H1 (cell line): Measurements from ENCODE around the gene ABI3BP. TPM values are rescaled to one million over a fixed set of nuclear protein-coding genes. Genes with fewer than 3 reads are reported as not detected.
A peak's percentile ranks its signal among the peaks of the same experiment; 100 is the strongest.

Experiments
- CTCF ChIA-PET: fragments of 300-600 bp; sonication (Branson Sonifier 250); formaldehyde crosslinking; loops from one replicate; lab custom pipeline; 2021; ENCODE audit not compliant: partially characterized antibody; lab: Charles Lee
- POLR2A ChIA-PET: fragments of 300-600 bp; sonication (Branson Sonifier 250); formaldehyde crosslinking; loops from one replicate; lab custom pipeline; 2021; ENCODE audit warnings: inconsistent platforms; ENCODE audit not compliant: partially characterized antibody; lab: Charles Lee
- DNase-seq, 2 experiments: peaks; one replicate each; pipeline versions ENCODE4 v3.0.0 to v3.0.0-alpha.2; 2010 to 2022; ENCODE audit warnings: low spot score in 2 of 2, low read depth in 1 of 2, mixed read lengths in 1 of 2
- FAIRE-seq: peaks from 2 replicates; lab custom pipeline; 2011; peaks lifted over from hg19 to GRCh38; lab: Jason Lieb, UNC
- H2AFZ ChIP-seq: 2 replicates; pipeline ENCODE4 v1.8.1; 2012; ENCODE audit warnings: low read length, inconsistent platforms
- H2AK5ac ChIP-seq: 2 replicates; pipeline ENCODE4 v1.6.1; 2013; ENCODE audit warnings: low read depth, low read length
- H2BK120ac ChIP-seq: replicated peaks from 2 replicates; pipeline ENCODE3; 2013; ENCODE audit warnings: low read depth, low read length, inconsistent platforms
- H2BK12ac ChIP-seq: 2 replicates; pipeline ENCODE4 v1.6.1; 2013; ENCODE audit warnings: low read depth, low read length
- H2BK15ac ChIP-seq: 2 replicates; pipeline ENCODE4 v1.6.1; 2013; ENCODE audit warnings: low read length
- H2BK20ac ChIP-seq: 2 replicates; pipeline ENCODE4 v1.6.1; 2013; ENCODE audit warnings: low read length
- H2BK5ac ChIP-seq: 2 replicates; pipeline ENCODE4 v1.6.1; 2013; ENCODE audit warnings: low read depth, low read length
- H3K14ac ChIP-seq: 2 replicates; pipeline ENCODE4 v1.6.1; 2013; ENCODE audit warnings: inconsistent platforms; ENCODE audit not compliant: insufficient read length
- H3K18ac ChIP-seq: 2 replicates; pipeline ENCODE4 v1.6.1; 2013; ENCODE audit warnings: low read length; ENCODE audit errors: extremely low read depth
- H3K23ac ChIP-seq: 2 replicates; pipeline ENCODE4 v1.6.1; 2013; ENCODE audit warnings: inconsistent platforms; ENCODE audit not compliant: insufficient read length
- H3K23me2 ChIP-seq: 2 replicates; pipeline ENCODE4 v1.6.1; 2013; ENCODE audit warnings: low read depth, low read length
- H3K27ac ChIP-seq: 2 replicates; pipeline ENCODE4 v1.6.1; 2011; ENCODE audit warnings: low read depth, low read length, inconsistent platforms
- H3K27me3 ChIP-seq, 4 experiments: replicated peaks in 1 of 4; 1 replicate in 1 of 4; 2 replicates in 3 of 4; pipeline versions ENCODE4 v1.6.1 to v1.8.1; 2011 to 2013; ENCODE audit warnings: low read length in 3 of 4, mild to moderate bottlenecking in 3 of 4, inconsistent platforms in 2 of 4, mixed read lengths in 2 of 4, moderate library complexity in 1 of 4; ENCODE audit not compliant: control insufficient read depth in 3 of 4, insufficient read depth in 3 of 4; ENCODE audit errors: extremely low read depth in 1 of 4
- H3K36me3 ChIP-seq, 4 experiments: 2 replicates each; pipeline versions ENCODE4 v1.6.1 to v1.8.1; 2011 to 2013; ENCODE audit warnings: mild to moderate bottlenecking in 4 of 4, low read length in 3 of 4, moderate library complexity in 2 of 4, control low read depth in 1 of 4, inconsistent platforms in 1 of 4; ENCODE audit not compliant: insufficient read depth in 4 of 4, control insufficient read depth in 2 of 4
- H3K4ac ChIP-seq: replicated peaks from 2 replicates; pipeline ENCODE3; 2013; ENCODE audit warnings: low read length, low read depth, mixed read lengths, inconsistent platforms; ENCODE audit not compliant: insufficient read length
- H3K4me1 ChIP-seq, 4 experiments: replicated peaks in 1 of 4; 1 replicate in 1 of 4; 2 replicates in 3 of 4; pipeline versions ENCODE4 v1.6.1 to v1.8.1; 2011 to 2013; ENCODE audit warnings: low read length in 3 of 4, inconsistent platforms in 2 of 4, mixed read lengths in 1 of 4; ENCODE audit not compliant: insufficient read depth in 4 of 4, control insufficient read depth in 3 of 4
- H3K4me2 ChIP-seq, 2 experiments: 2 replicates each; pipeline versions ENCODE4 v1.6.1 to v1.8.1; 2011 to 2013; ENCODE audit warnings: low read depth in 2 of 2, low read length in 2 of 2, control low read depth in 1 of 2, inconsistent platforms in 1 of 2, mild to moderate bottlenecking in 1 of 2; ENCODE audit not compliant: insufficient read depth in 1 of 2
- H3K4me3 ChIP-seq, 4 experiments: fragments of 200-600, 300-600 bp in 1 of 4; sonication (generic), shearing (Covaris generic), sonication (Bioruptor Twin) in 1 of 4; 2 replicates each; pipeline versions ENCODE4 v1.5.1 to v1.8.1; 2011 to 2016; ENCODE audit warnings: low read length in 4 of 4, low read depth in 3 of 4, control low read depth in 2 of 4, inconsistent platforms in 2 of 4, mild to moderate bottlenecking in 2 of 4, mixed read lengths in 1 of 4, moderate library complexity in 1 of 4; ENCODE audit not compliant: insufficient read depth in 2 of 4; ENCODE audit errors: extremely low read depth in 1 of 4
- H3K56ac ChIP-seq: replicated peaks from 2 replicates; pipeline ENCODE3; 2013; ENCODE audit warnings: low read depth, mild to moderate bottlenecking, mixed read lengths, low read length, inconsistent platforms; ENCODE audit not compliant: insufficient read length
- H3K79me1 ChIP-seq: 2 replicates; pipeline ENCODE4 v1.6.1; 2013; ENCODE audit warnings: low read depth, low read length, control low read depth
- H3K79me2 ChIP-seq, 2 experiments: 2 replicates each; pipeline versions ENCODE4 v1.6.1 to v1.8.1; 2012 to 2013; ENCODE audit warnings: low read length in 2 of 2, mild to moderate bottlenecking in 2 of 2, inconsistent platforms in 1 of 2; ENCODE audit not compliant: insufficient read depth in 2 of 2, control insufficient read depth in 1 of 2
- H3K9ac ChIP-seq, 4 experiments: replicated peaks in 1 of 4; 1 replicate in 1 of 4; 2 replicates in 3 of 4; pipeline versions ENCODE4 v1.6.1 to v1.8.1; 2011 to 2013; ENCODE audit warnings: low read depth in 3 of 4, low read length in 3 of 4, control low read depth in 2 of 4, mild to moderate bottlenecking in 2 of 4, moderate library complexity in 2 of 4, inconsistent platforms in 1 of 4; ENCODE audit errors: extremely low read depth in 1 of 4
- H3K9me3 ChIP-seq, 2 experiments: 2 replicates each; pipeline versions ENCODE4 v1.6.1 to v1.8.1; 2012 to 2013; ENCODE audit warnings: mild to moderate bottlenecking in 2 of 2, moderate library complexity in 2 of 2, control low read depth in 1 of 2, inconsistent platforms in 1 of 2, low read depth in 1 of 2, low read length in 1 of 2, mixed read lengths in 1 of 2; ENCODE audit not compliant: insufficient read depth in 2 of 2
- H4K20me1 ChIP-seq, 2 experiments: replicated peaks in 1 of 2; 2 replicates each; pipeline versions ENCODE3 to v1.8.1; 2011 to 2013; ENCODE audit warnings: inconsistent platforms in 2 of 2, low read length in 2 of 2, mild to moderate bottlenecking in 1 of 2; ENCODE audit not compliant: insufficient read depth in 2 of 2, control insufficient read depth in 1 of 2
- H4K5ac ChIP-seq: 2 replicates; pipeline ENCODE4 v1.6.1; 2013; ENCODE audit warnings: low read length, low read depth, mixed read lengths, inconsistent platforms; ENCODE audit not compliant: insufficient read length
- H4K8ac ChIP-seq: 2 replicates; pipeline ENCODE4 v1.8.0; 2013; ENCODE audit warnings: mild to moderate bottlenecking, moderate library complexity, low read length, inconsistent platforms; ENCODE audit not compliant: insufficient read depth; ENCODE audit errors: extremely low read depth
- H4K91ac ChIP-seq: replicated peaks from 2 replicates; pipeline ENCODE3; 2013; ENCODE audit warnings: low read length, mixed read lengths, inconsistent platforms; ENCODE audit not compliant: insufficient read length
- MAFK ChIP-seq: IDR thresholded peaks from 2 replicates; pipeline ENCODE4 v1.6.1; 2012; ENCODE audit warnings: low read depth, mild to moderate bottlenecking, improper control_type of control experiment, low read length
- WGBS, 2 experiments: shearing (Covaris generic) in 1 of 2; methylation state at CpG; one replicate each; pipeline versions ENCODE4 v1.1.6 to v1.1.7; 2013 to 2015; ENCODE audit warnings: low lambda C conversion rate in 2 of 2, mixed read lengths in 2 of 2, inconsistent platforms in 1 of 2, low coverage in 1 of 2, missing lambda C conversion rate in 1 of 2; ENCODE audit not compliant: insufficient replicate concordance in 2 of 2, insufficient coverage in 1 of 2, insufficient read length in 1 of 2; ENCODE audit errors: extremely low coverage in 1 of 2, missing lambda C conversion rate in 1 of 2; 5-methylcytosine and 5-hydroxymethylcytosine counted together
- polyA plus RNA-seq, 7 experiments: library from polyadenylated mRNA; depleted of rRNA in 3 of 7; stranded (reverse) in 5 of 7; unstranded in 2 of 7; fragments of >200 nt in 5 of 7; fragments of 200-250 nt in 2 of 7; gene quantifications; 1 replicate in 5 of 7; 2 replicates in 1 of 7; 4 replicates in 1 of 7; pipeline versions ENCODE4 v1.2.1 to v1.2.3, GENCODE V29; 2011 to 2013; ENCODE audit warnings: missing spikeins in 2 of 7, mixed read lengths in 2 of 7
- total RNA-seq: library from RNA; stranded (reverse); fragmentation: NEBNext Ultra II Directional; extraction: Animal tissue kit (Norgen Biotek cat#: 25700); gene quantifications from 2 replicates; pipeline ENCODE4 v1.2.1, GENCODE V29; 2021
- TF ChIP-seq, protein P1 (sequence below): IDR thresholded peaks from 2 replicates; pipeline ENCODE4 v1.6.1; 2012; ENCODE audit warnings: inconsistent platforms

ABI3BP gene
- total and polyA plus RNA-seq, 2 of the 8 experiments (the other 6 are each of a cell fraction or from before 2014, with no cell fraction given) = 0.08 to 0.32 TPM

DNA sequence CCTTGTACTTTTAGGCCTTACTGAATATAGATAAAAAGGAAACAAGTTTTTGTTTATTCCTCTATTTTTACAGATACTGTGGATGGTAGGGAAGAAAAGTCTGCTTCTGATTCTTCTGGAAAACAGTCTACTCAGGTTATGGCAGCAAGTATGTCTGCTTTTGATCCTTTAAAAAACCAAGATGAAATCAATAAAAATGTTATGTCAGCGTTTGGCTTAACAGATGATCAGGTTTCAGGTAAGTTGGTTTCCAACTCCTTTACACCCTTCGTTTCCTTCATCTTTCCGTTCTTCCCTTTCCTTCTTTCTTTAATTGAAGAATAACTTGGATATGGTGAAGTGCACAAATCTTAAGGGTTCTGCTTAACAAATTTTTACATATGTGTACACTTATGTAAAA lies 260.8 kb downstream of the ABI3BP start:
- H3K79me2 ChIP-seq = peaks cover 0 to 31% of the 10 kb centered on the region in 2 experiments; a peak in 2 of 4 replicates
- no peak overlapping the region for H3K4ac ChIP-seq
- H3K14ac ChIP-seq = no peak overlapping the region
- H4K91ac ChIP-seq = no peak overlapping the region
- DNase-seq = no peak
- H2AK5ac ChIP-seq = no peak overlapping the region
- peaks cover 2 to 6% of the 10 kb centered on the region in 2 experiments for H4K20me1 ChIP-seq
- 0 out of 2 replicates have a peak, but pooled peaks have one; percentile 9 for TF ChIP-seq MAFK
- TF ChIP-seq, protein P1, sequence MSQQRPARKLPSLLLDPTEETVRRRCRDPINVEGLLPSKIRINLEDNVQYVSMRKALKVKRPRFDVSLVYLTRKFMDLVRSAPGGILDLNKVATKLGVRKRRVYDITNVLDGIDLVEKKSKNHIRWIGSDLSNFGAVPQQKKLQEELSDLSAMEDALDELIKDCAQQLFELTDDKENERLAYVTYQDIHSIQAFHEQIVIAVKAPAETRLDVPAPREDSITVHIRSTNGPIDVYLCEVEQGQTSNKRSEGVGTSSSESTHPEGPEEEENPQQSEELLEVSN = no peak
- no peak overlapping the region for H4K5ac ChIP-seq
- H3K23ac ChIP-seq = no peak overlapping the region
- no peaks in the 10 kb centered on the region for H3K9me3 ChIP-seq
- H2BK15ac ChIP-seq = no peak overlapping the region
- no peak overlapping the region; the same call in 1 of the 2 replicates for H3K27ac ChIP-seq
- no peak overlapping the region for H3K9ac ChIP-seq
- no peak overlapping the region for H4K8ac ChIP-seq
- no peaks in the 10 kb centered on the region for H3K27me3 ChIP-seq
- H3K36me3 ChIP-seq = peaks cover 0 to 51% (median 8%) of the 10 kb centered on the region in 4 experiments; a peak in 5 of 8 replicates
- no peak overlapping the region for H2AFZ ChIP-seq
- 74% methylated on average over 3 of the region's 3 CpGs; no CpG with 5 or more reads in 1 of the 2 experiments for WGBS, 2 experiments
- CTCF ChIA-PET = interaction anchor here (1.3 kb wide), 1 partner anchor 21 kb away, joined by 4 read pairs; no protein-coding TSS in a partner anchor
- no peak overlapping the region for H3K56ac ChIP-seq
- H2BK12ac ChIP-seq = no peak overlapping the region
- H3K4me3 ChIP-seq = no peak overlapping the region
- no peak overlapping the region for H3K4me2 ChIP-seq
- no peak overlapping the region for H2BK120ac ChIP-seq
- H3K79me1 ChIP-seq = no peaks in the 10 kb centered on the region
- POLR2A ChIA-PET = no interaction called here
- peaks cover 0 to 11% (median 7%) of the 10 kb centered on the region in 4 experiments; a peak in 4 of 7 replicates for H3K4me1 ChIP-seq
- H3K23me2 ChIP-seq = no peaks in the 10 kb centered on the region
- H3K18ac ChIP-seq = no peak overlapping the region
- H2BK5ac ChIP-seq = no peak overlapping the region
- no peak overlapping the region for H2BK20ac ChIP-seq
- no peak for FAIRE-seq
